GM12873 (cell line): ENCODE measurements around the gene RAP1GDS1.

Experiments
- CTCF ChIP-seq: IDR thresholded peaks from 2 replicates; pipeline ENCODE4 v1.5.1; 2012; ENCODE audit warnings: low read depth, mild to moderate bottlenecking, moderate library complexity, low read length, control low read depth; ENCODE audit not compliant: insufficient read depth; ENCODE audit errors: missing control alignments

Gene RAP1GDS1, protein sequence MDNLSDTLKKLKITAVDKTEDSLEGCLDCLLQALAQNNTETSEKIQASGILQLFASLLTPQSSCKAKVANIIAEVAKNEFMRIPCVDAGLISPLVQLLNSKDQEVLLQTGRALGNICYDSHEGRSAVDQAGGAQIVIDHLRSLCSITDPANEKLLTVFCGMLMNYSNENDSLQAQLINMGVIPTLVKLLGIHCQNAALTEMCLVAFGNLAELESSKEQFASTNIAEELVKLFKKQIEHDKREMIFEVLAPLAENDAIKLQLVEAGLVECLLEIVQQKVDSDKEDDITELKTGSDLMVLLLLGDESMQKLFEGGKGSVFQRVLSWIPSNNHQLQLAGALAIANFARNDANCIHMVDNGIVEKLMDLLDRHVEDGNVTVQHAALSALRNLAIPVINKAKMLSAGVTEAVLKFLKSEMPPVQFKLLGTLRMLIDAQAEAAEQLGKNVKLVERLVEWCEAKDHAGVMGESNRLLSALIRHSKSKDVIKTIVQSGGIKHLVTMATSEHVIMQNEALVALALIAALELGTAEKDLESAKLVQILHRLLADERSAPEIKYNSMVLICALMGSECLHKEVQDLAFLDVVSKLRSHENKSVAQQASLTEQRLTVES

DNA sequence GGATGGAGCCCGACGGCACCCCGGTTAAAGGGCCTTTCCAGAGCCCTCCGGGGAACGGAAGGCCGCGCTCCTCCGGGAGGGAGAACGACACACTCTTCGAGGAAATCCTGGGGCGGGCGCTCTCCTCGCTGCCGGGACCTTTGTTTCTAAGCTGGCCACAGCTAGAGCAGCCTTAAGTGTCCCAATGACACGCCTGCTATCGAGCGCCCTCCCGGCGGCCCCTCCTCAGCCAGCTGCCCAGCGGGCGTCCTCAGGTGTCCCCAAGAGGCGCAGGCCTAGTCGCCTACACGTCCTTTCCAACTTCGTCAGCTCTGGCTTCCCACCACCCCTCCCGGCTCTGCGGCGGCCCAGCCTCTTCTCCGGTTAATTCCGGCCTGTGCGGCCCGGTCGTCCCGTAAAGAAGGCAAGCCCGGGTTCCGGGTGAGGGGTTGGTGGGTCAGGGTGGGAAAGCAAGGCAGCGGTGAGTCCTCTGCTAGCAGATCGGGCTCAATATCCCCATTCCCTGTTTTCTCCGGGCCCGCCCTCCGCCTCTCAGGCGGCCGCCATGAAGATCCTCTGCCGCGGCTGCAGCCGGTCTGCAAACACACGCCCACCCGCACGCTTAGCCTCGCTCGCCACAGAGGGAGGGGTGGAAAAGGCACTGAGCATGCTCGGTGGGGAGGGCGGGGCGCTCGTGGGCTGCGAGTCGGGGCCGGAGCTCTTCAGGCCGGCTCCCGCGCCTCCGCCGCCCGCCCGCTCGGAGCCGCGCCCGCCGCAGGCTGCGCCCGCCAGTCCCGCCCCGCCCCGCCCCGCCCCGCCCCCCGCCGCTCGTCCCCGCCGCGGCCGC is at the start of gene RAP1GDS1:
TSS of gene RAP1GDS1 (plus strand) at position 806 of the 826 bp plus-strand sequence. CDS start 182 bp downstream, outside the sequence.
- TF ChIP-seq CTCF = peak; percentile 2

- no peak for TF ChIP-seq CTCF
These were observed 38.9 kb upstream of the RAP1GDS1 start for GRCh38 chr4:98222306-98222705.

- TF ChIP-seq CTCF = no peak
These were observed 34.8 kb upstream of the RAP1GDS1 start for GRCh38 chr4:98226396-98226795.

- no peak for TF ChIP-seq CTCF
These were observed 30.2 kb upstream of the RAP1GDS1 start for GRCh38 chr4:98230961-98231360.

- no peak for TF ChIP-seq CTCF
These were observed 29.0 kb upstream of the RAP1GDS1 start for GRCh38 chr4:98232202-98232601.

- no peak for TF ChIP-seq CTCF
These were observed 24.0 kb upstream of the RAP1GDS1 start for GRCh38 chr4:98237204-98237603.

GRCh38 chr4:98242063-98242462 is 19.1 kb upstream of the RAP1GDS1 start:
- TF ChIP-seq CTCF = no peak
